Measurements from ENCODE around the gene PPFIA2.

Gene PPFIA2

DNA sequence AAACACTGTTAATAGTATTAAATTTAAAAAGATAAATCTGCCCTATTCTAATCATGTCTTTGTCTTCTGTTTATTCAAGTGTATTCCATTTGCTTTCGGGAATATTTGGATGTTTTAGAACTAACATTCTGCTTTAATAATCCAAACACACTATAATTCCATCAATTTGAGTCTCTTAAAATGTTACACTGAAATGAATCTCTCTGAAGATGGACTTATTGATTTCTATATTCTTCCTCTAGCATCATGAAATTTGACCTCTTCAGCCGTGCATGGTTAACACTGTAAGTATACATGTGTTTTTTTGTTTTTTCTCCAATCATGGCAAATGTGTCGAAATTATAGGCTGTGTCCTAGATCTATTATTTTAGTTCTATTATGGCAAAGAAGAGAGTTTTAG is 342.1 kb downstream of the PPFIA2 start:
- DNase-seq, result no peak

DNA sequence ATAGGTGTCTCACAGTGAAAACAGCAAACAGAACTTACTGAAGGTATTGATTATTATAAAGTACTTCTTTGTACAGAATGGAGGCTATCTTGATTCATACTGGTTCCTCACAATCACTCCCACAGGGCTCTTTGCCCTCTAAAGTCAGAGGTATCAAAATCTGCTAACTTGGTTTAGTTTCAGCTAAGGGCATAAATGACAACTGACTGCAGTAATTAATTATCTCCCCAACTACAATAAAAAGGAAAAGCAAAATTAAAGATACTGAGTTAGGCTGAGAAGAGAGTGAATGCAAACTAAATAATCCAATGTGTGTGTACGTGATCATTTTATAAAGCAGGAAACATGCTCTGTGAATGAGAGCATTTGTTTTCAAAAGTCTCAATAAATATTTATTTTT is 342.6 kb downstream of the PPFIA2 start:
- DNase-seq, result no peak

GRCh38 chr12:81414441-81414840 is 344.7 kb downstream of the PPFIA2 start:
- no peak for DNase-seq

- no peak for DNase-seq
Measured at GRCh38 chr12:81412940-81413339, 346.2 kb downstream of the PPFIA2 start.

- DNase-seq, result no peak
Measured at GRCh38 chr12:81403348-81403747, 355.8 kb downstream of the PPFIA2 start.

GRCh38 chr12:81401241-81401640 is 357.9 kb downstream of the PPFIA2 start:
- DNase-seq, result no peak

GRCh38 chr12:81400024-81400423 is 359.1 kb downstream of the PPFIA2 start:
- no peak for DNase-seq

DNA sequence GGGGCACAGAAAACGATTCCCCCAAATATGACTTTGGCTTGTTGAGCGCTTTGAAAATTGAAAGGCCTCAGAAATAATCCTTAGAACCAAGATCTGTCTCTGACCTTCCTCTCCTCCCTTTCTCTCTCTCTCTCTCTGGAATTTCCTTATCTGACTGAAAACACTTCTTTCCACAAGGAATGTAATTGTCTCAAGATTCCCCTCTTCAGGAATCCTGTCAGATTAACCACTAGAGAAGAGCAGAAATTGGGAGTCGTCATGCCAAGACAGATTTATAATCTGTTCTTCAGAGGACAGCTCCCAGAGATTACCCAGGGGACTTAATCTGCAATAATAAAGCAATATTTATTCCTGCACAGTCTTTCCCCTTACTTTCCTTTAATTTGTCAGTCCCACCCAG is 363.7 kb downstream of the PPFIA2 start:
- no peak for DNase-seq

DNA sequence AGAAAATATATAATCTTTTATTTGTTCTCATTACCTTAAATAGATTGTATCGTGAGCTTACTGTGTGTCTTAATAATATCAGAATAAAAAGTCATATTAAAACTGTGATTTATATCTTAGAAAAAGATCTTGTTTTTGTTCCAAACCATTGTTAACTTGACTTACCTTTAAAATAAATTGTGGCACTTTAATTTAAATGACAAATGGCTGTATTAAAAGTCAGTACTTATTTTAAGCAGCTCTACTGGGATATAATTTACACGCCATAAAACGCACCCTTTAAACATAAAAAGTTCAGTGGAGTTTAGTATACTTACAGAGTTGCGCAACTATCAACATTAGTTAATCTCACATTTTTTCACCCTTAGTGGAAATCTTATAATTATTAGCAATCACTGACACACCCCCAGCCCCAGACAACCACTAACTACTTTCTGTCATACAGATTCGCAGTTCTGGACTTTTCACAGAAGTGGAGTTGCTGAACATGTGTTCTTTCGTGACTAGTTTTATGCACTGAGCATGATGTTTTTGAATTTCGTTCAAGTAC is 369.5 kb downstream of the PPFIA2 start:
- no peak for DNase-seq

DNA sequence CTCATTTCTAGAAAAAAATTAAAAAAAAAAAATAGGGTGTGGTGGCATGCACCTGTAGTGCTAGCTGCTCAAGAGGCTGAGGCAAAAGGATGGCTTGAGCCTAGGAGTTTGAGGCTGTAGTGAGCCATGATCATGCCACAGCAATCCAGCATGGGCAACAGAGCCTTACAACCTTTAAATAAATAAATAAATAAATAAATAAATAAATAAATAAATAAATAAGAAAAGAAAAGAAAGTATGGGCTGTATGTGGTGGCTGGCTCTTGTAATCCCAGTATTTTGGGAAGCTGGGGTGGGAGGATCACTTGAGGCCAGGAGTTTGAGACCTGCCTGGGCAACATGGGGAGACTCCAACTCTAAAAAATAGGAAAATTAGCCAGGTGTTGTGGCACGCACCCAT is 373.0 kb downstream of the PPFIA2 start:
- no peak for DNase-seq

GRCh38 chr12:81381951-81382350 is 377.2 kb downstream of the PPFIA2 start:
- DNase-seq, result no peak

- no peak for DNase-seq
Measured at GRCh38 chr12:81378601-81379285, 380.4 kb downstream of the PPFIA2 start.

- DNase-seq, result no peak
Measured at GRCh38 chr12:81377771-81378170, 381.4 kb downstream of the PPFIA2 start.

GRCh38 chr12:81375969-81376368 is 383.2 kb downstream of the PPFIA2 start:
- no peak for DNase-seq

DNA sequence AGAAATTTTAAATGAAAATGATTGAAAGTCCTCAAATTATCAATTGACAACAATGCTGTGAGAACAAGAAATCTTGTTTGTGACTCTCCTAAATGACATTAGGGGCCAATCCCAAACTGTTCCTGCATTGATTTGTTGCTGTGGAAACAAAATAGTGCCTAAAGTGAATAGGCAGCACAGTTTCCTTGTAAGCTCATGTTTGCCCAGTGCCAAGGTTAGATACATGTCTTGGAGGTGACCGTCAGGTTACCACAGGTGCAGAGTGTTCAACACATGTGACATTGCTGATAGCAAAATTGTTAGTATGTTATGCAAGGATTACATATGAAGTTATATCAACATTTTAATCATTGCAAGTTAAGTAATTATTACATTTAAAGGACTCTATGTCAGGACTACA is 388.7 kb downstream of the PPFIA2 start:
- DNase-seq, result no peak

- DNase-seq, result no peak
Measured at GRCh38 chr12:81369175-81369574, 390.0 kb downstream of the PPFIA2 start.

- DNase-seq, result no peak
Measured at GRCh38 chr12:81365284-81365683, 393.9 kb downstream of the PPFIA2 start.

DNA sequence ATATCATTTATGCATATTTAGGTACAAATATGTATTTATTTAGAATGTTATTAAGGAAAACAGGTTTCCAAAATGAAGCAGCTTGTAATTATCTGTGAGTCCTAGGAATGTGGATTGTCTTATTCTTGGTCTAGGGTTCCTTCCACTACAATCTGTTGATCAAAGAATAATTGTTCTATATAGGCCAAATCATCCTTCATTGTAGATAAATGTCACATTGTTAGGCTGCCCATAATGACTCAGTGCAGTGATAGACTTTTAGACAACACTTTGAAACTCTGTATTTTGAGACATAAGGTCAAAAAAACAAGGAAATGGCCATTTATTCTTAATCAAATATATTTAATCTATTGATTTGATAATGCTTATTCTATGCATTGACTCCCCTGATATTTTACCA is 398.2 kb downstream of the PPFIA2 start:
- DNase-seq, result no peak

- DNase-seq, result no peak
Measured at GRCh38 chr12:81359736-81360135, 399.4 kb downstream of the PPFIA2 start.

GRCh38 chr12:81354327-81354932 is 404.7 kb downstream of the PPFIA2 start:
- no peak for DNase-seq

- DNase-seq, result no peak
Measured at GRCh38 chr12:81350309-81350708, 408.8 kb downstream of the PPFIA2 start.

- no peak for DNase-seq
Measured at GRCh38 chr12:81347404-81347803, 411.7 kb downstream of the PPFIA2 start.

DNA sequence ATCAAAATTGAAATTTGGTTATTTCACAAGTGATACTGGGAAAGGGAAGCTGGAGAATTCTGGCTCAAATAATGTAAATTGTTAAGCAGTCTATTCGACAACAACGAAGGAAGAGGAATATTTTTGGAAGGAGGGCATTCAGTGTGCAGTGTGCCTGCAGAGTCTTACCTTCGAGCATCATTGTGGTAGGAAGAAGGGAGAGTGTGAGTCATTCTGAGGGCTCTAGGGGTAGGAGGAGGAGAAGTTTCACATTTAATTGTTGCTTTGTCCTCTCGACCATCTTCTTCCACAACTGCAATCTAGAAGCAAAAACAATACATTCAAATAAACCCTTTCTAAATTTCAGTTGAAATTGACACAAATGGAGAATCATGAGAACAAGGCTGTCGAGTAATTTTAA is 418.2 kb downstream of the PPFIA2 start:
- DNase-seq, result no peak

DNA sequence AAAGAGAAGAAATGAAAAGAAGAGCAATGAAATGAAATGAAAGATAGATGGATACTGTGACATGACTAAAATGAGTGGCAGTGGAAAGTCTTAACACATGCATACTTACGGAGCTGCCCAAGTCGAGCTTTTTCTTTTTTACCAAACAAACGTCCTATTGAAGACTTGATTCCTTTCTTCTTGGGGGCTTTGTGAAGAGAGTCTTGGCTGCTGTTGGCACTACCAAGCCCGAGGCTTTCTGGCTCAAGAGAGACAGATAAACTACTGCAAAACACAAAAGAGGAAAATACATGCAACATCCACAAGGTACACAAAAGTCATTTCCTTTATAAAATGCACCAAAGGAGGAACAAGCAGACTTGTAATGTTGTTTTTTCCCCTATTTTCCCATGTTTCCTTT is 420.1 kb downstream of the PPFIA2 start:
- DNase-seq, result no peak

- DNase-seq, result no peak
Measured at GRCh38 chr12:81337886-81338285, 421.3 kb downstream of the PPFIA2 start.

Data from CD4-positive, alpha-beta T cell treated with Interleukin-21 for 1 hour (primary cell).